ENCODE results near the gene DIPK1C.

GRCh38 chr18:74478316-74478715 lies 21.2 kb upstream of the DIPK1C start:
- TF ChIP-seq POLR2A (IDR thresholded peaks at IDR 0.05; ENCODE audit: low read length) (no peak), E2F6 (IDR thresholded peaks at IDR 0.05; ENCODE audit: borderline replicate concordance, low read depth) (no peak), CTCF (IDR thresholded peaks at IDR 0.05) (no peak), MAFK (IDR thresholded peaks at IDR 0.05; ENCODE audit: partially characterized antibody) (no peak), MAX (IDR thresholded peaks at IDR 0.05) (no peak), CEBPB (IDR thresholded peaks at IDR 0.05) (no peak)
